ENCODE measurements around the gene ST14. TPM values are rescaled to one million over a fixed set of nuclear protein-coding genes. Genes with fewer than 3 reads are reported as not detected.

The ST14 gene
- 43.2 TPM for total RNA-seq

GRCh38 chr11:130159657-130160497 is at the start of gene ST14:
Gene ST14 (plus strand): TSS chr11:130159782. CDS start chr11:130159980, 198 bp downstream.
- Histone ChIP-seq H3K27me3 (no peaks in the 10 kb centered on the region), H3K4me3 (peak within 1 kb of the TSS; percentile 44 to 49), H3K36me3 (no peaks in the 10 kb centered on the region), H3K4me1 (peaks cover 24% of the 10 kb centered on the region), H3K9me3 (no peaks in the 10 kb centered on the region), H3K27ac (peak within 1 kb of the TSS; percentile 71)
- no peak for DNase-seq (ENCODE audit: extremely low spot score in 2 of 2)
- TF ChIP-seq POLR2AphosphoS5 (IDR thresholded peaks at IDR 0.05; ENCODE audit: insufficient read depth in 1 of 2, low read depth in 1 of 2) (no peak), POLR2A (IDR thresholded peaks at IDR 0.05) (peak in 1 of 2 donors; percentile 31)
- TF ChIP-seq, protein P1, sequence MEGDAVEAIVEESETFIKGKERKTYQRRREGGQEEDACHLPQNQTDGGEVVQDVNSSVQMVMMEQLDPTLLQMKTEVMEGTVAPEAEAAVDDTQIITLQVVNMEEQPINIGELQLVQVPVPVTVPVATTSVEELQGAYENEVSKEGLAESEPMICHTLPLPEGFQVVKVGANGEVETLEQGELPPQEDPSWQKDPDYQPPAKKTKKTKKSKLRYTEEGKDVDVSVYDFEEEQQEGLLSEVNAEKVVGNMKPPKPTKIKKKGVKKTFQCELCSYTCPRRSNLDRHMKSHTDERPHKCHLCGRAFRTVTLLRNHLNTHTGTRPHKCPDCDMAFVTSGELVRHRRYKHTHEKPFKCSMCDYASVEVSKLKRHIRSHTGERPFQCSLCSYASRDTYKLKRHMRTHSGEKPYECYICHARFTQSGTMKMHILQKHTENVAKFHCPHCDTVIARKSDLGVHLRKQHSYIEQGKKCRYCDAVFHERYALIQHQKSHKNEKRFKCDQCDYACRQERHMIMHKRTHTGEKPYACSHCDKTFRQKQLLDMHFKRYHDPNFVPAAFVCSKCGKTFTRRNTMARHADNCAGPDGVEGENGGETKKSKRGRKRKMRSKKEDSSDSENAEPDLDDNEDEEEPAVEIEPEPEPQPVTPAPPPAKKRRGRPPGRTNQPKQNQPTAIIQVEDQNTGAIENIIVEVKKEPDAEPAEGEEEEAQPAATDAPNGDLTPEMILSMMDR (IDR thresholded peaks at IDR 0.05): no peak
- intact Hi-C loops (cut with DNase I): no loop called here

GRCh38 chr11:130110339-130111108 is 49.1 kb upstream of the ST14 start:
- no peak overlapping the region for H3K27ac ChIP-seq
- H3K36me3 ChIP-seq: peaks cover 0 to 22% of the 10 kb centered on the region in 2 donors
- H3K4me3 ChIP-seq: no peak overlapping the region
- no peaks in the 10 kb centered on the region for H3K27me3 ChIP-seq
- DNase-seq (ENCODE audit: extremely low spot score in 2 of 2): no peak
- TF ChIP-seq POLR2AphosphoS5 (IDR thresholded peaks at IDR 0.05; ENCODE audit: insufficient read depth in 1 of 2, low read depth in 1 of 2) (no peak), POLR2A (IDR thresholded peaks at IDR 0.05) (no peak)
- TF ChIP-seq, protein P1 (IDR thresholded peaks at IDR 0.05): no peak
- intact Hi-C loops (cut with DNase I): no loop called here
- H3K4me1 ChIP-seq: no peaks in the 10 kb centered on the region
- H3K9me3 ChIP-seq: no peaks in the 10 kb centered on the region

DNA sequence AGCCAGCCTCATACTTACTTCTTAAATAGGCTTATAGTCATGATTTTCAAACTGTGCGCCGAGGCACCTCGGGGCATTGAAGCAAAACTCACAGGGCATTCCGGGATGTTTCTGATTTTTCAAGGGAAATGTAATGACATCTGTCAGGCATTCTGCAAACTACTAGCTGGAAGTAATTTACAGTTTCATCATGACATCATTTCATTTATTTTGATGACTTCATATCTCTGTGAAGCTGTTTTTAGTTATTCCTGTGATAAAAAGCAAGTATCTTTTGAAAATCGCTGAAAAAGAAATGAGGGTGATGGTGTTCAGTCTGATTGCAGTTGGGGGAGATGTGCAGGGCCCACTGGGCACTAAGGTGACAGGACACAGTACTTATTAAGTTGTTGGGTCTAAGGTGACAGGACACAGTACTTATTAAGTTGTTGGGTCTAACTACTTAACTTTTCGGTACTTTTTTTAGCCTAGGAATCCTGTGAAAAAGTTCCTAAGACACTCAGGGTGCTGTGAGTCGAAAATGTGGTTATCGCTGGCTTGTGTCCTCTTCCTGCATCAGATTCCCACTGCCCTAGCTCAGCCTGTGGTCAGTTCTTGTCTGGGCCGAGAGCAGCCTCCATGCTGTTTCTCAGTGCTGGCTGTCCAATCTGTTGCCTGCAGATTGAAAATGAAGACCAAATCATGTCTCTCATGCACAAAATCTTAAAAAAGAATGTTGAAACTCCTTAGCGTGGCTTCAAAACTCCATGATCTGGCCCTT is 47.3 kb upstream of the ST14 start:
- Histone ChIP-seq H3K4me1 (no peaks in the 10 kb centered on the region), H3K9me3 (no peaks in the 10 kb centered on the region), H3K4me3 (no peak overlapping the region), H3K36me3 (peaks cover 0 to 22% of the 10 kb centered on the region in 2 donors), H3K27me3 (no peaks in the 10 kb centered on the region), H3K27ac (no peak overlapping the region)
- TF ChIP-seq POLR2A (IDR thresholded peaks at IDR 0.05) (no peak), POLR2AphosphoS5 (IDR thresholded peaks at IDR 0.05; ENCODE audit: insufficient read depth in 1 of 2, low read depth in 1 of 2) (no peak)
- TF ChIP-seq, protein P1 (IDR thresholded peaks at IDR 0.05): no peak
- intact Hi-C loops (cut with DNase I): no loop called here
- no peak for DNase-seq (ENCODE audit: extremely low spot score in 2 of 2)

- TF ChIP-seq POLR2A (IDR thresholded peaks at IDR 0.05) (no peak), POLR2AphosphoS5 (IDR thresholded peaks at IDR 0.05; ENCODE audit: insufficient read depth in 1 of 2, low read depth in 1 of 2) (no peak)
- TF ChIP-seq, protein P1 (IDR thresholded peaks at IDR 0.05): no peak
- no peak overlapping the region for H3K27ac ChIP-seq
- no peaks in the 10 kb centered on the region for H3K4me1 ChIP-seq
- intact Hi-C loops (cut with DNase I): no loop called here
- no peaks in the 10 kb centered on the region for H3K27me3 ChIP-seq
- no peak for DNase-seq (ENCODE audit: extremely low spot score in 2 of 2)
- no peak overlapping the region for H3K4me3 ChIP-seq
- H3K9me3 ChIP-seq: no peaks in the 10 kb centered on the region
- peaks cover 0 to 22% of the 10 kb centered on the region in 2 donors for H3K36me3 ChIP-seq
Observed at GRCh38 chr11:130114281-130114680, 45.3 kb upstream of the ST14 start.

All from vagina (tissue), 2 donors.